ENCODE measurements around the gene PLTP.

Gene PLTP

DNA sequence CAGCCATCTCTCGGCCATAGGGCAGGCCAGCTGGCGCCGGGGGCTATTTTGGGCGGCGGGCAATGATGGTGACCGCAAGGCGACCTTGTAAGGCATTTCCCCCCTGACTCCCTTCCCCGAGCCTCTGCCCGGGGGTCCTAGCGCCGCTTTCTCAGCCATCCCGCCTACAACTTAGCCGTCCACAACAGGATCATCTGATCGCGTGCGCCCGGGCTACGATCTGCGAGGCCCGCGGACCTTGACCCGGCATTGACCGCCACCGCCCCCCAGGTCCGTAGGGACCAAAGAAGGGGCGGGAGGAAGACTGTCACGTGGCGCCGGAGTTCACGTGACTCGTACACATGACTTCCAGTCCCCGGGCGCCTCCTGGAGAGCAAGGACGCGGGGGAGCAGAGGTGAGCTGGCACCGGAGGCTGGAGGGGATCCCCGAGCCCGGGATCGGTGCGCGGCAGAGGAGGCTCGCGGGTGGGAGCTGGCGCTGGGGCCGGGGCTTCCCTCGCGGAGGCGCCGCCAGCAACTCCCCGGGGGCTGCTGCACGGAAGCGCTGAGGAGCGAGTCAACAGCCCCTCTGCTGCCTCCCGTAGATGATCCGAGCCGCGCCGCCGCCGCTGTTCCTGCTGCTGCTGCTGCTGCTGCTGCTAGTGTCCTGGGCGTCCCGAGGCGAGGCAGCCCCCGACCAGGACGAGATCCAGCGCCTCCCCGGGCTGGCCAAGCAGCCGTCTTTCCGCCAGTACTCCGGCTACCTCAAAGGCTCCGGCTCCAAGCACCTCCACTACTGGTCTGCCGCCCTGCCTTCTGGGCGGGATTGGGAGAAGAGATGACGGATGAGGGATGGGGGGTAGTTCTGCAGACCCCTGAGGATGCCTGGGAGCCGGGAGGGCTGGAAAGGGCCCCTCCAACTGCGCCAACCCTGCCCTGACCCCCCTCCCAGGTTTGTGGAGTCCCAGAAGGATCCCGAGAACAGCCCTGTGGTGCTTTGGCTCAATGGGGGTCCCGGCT, 20.7 kb downstream of the PLTP start, which contains the start of the genes CTSA and NEURL2 (continued):
- TF ChIP-seq ZFP3 (tag by site-specific recombination; IDR thresholded peaks at IDR 0.05; ENCODE audit: low read depth) (no peak), YY1 (tag by site-specific recombination; IDR thresholded peaks at IDR 0.05) (peak; percentile 94), SCRT1 (tag by site-specific recombination; IDR thresholded peaks at IDR 0.05; ENCODE audit: borderline replicate concordance) (no peak; the same call in 1 of the 2 replicates), ZNF121 (tag by site-specific recombination; IDR thresholded peaks at IDR 0.05) (no peak), ZNF169 (tag by site-specific recombination; IDR thresholded peaks at IDR 0.05) (no peak), ZXDB (tag by site-specific recombination; IDR thresholded peaks at IDR 0.05) (peak; percentile 98), ZNF24 (tag by site-specific recombination; IDR thresholded peaks at IDR 0.05) (peak; percentile 99), SETDB1 (IDR thresholded peaks at IDR 0.05; ENCODE audit: insufficient read length, low read length) (no peak), ZBTB48 (tag by site-specific recombination; IDR thresholded peaks at IDR 0.05) (peak; percentile 90), MZF1 (tag by site-specific recombination; IDR thresholded peaks at IDR 0.05; ENCODE audit: borderline replicate concordance) (no peak), ZNF416 (tag by site-specific recombination; IDR thresholded peaks at IDR 0.05) (no peak), ZNF184 (tag by site-specific recombination; IDR thresholded peaks at IDR 0.05) (no peak), MEIS1 (CRISPR knock-in tag; IDR thresholded peaks at IDR 0.05; ENCODE audit: borderline replicate concordance) (no peak), ZNF292 (tag by site-specific recombination; IDR thresholded peaks at IDR 0.05; ENCODE audit: borderline replicate concordance, low read depth) (no peak), ZNF830 (tag by site-specific recombination; IDR thresholded peaks at IDR 0.05; ENCODE audit: low read depth) (no peak), ZNF629 (tag by site-specific recombination; IDR thresholded peaks at IDR 0.05) (peak; percentile 82), ZNF391 (tag by site-specific recombination; IDR thresholded peaks at IDR 0.05; ENCODE audit: borderline replicate concordance, low read depth) (peak; percentile 91; the same call in 1 of the 2 replicates), ZNF768 (tag by site-specific recombination; IDR thresholded peaks at IDR 0.05) (no peak), ZNF19 (tag by site-specific recombination; IDR thresholded peaks at IDR 0.05; ENCODE audit: low read depth) (no peak)
- TF ChIP-seq, protein P1, sequence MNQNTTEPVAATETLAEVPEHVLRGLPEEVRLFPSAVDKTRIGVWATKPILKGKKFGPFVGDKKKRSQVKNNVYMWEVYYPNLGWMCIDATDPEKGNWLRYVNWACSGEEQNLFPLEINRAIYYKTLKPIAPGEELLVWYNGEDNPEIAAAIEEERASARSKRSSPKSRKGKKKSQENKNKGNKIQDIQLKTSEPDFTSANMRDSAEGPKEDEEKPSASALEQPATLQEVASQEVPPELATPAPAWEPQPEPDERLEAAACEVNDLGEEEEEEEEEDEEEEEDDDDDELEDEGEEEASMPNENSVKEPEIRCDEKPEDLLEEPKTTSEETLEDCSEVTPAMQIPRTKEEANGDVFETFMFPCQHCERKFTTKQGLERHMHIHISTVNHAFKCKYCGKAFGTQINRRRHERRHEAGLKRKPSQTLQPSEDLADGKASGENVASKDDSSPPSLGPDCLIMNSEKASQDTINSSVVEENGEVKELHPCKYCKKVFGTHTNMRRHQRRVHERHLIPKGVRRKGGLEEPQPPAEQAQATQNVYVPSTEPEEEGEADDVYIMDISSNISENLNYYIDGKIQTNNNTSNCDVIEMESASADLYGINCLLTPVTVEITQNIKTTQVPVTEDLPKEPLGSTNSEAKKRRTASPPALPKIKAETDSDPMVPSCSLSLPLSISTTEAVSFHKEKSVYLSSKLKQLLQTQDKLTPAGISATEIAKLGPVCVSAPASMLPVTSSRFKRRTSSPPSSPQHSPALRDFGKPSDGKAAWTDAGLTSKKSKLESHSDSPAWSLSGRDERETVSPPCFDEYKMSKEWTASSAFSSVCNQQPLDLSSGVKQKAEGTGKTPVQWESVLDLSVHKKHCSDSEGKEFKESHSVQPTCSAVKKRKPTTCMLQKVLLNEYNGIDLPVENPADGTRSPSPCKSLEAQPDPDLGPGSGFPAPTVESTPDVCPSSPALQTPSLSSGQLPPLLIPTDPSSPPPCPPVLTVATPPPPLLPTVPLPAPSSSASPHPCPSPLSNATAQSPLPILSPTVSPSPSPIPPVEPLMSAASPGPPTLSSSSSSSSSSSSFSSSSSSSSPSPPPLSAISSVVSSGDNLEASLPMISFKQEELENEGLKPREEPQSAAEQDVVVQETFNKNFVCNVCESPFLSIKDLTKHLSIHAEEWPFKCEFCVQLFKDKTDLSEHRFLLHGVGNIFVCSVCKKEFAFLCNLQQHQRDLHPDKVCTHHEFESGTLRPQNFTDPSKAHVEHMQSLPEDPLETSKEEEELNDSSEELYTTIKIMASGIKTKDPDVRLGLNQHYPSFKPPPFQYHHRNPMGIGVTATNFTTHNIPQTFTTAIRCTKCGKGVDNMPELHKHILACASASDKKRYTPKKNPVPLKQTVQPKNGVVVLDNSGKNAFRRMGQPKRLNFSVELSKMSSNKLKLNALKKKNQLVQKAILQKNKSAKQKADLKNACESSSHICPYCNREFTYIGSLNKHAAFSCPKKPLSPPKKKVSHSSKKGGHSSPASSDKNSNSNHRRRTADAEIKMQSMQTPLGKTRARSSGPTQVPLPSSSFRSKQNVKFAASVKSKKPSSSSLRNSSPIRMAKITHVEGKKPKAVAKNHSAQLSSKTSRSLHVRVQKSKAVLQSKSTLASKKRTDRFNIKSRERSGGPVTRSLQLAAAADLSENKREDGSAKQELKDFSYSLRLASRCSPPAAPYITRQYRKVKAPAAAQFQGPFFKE (tag by site-specific recombination; IDR thresholded peaks at IDR 0.05; ENCODE audit: borderline replicate concordance) = no peak
- TF ChIP-seq, protein P2, sequence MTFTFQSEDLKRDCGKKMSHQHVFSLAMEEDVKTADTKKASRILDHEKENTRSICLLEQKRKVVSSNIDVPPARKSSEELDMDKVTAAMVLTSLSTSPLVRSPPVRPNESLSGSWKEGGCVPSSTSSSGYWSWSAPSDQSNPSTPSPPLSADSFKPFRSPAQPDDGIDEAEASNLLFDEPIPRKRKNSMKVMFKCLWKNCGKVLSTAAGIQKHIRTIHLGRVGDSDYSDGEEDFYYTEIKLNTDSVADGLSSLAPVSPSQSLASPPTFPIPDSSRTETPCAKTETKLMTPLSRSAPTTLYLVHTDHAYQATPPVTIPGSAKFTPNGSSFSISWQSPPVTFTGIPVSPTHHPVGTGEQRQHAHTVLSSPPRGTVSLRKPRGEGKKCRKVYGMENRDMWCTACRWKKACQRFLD (tag by site-specific recombination; IDR thresholded peaks at IDR 0.05) = peak; percentile 70; the same call in 1 of the 2 replicates
- TF ChIP-seq, protein P3, sequence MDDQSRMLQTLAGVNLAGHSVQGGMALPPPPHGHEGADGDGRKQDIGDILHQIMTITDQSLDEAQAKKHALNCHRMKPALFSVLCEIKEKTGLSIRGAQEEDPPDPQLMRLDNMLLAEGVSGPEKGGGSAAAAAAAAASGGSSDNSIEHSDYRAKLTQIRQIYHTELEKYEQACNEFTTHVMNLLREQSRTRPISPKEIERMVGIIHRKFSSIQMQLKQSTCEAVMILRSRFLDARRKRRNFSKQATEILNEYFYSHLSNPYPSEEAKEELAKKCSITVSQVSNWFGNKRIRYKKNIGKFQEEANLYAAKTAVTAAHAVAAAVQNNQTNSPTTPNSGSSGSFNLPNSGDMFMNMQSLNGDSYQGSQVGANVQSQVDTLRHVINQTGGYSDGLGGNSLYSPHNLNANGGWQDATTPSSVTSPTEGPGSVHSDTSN (CRISPR knock-in tag; IDR thresholded peaks at IDR 0.05) = no peak; the same call in 1 of the 2 replicates
- TF ChIP-seq, protein P4, sequence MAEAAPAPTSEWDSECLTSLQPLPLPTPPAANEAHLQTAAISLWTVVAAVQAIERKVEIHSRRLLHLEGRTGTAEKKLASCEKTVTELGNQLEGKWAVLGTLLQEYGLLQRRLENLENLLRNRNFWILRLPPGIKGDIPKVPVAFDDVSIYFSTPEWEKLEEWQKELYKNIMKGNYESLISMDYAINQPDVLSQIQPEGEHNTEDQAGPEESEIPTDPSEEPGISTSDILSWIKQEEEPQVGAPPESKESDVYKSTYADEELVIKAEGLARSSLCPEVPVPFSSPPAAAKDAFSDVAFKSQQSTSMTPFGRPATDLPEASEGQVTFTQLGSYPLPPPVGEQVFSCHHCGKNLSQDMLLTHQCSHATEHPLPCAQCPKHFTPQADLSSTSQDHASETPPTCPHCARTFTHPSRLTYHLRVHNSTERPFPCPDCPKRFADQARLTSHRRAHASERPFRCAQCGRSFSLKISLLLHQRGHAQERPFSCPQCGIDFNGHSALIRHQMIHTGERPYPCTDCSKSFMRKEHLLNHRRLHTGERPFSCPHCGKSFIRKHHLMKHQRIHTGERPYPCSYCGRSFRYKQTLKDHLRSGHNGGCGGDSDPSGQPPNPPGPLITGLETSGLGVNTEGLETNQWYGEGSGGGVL (tag by site-specific recombination; IDR thresholded peaks at IDR 0.05) = peak; percentile 60
- TF ChIP-seq, protein P5, sequence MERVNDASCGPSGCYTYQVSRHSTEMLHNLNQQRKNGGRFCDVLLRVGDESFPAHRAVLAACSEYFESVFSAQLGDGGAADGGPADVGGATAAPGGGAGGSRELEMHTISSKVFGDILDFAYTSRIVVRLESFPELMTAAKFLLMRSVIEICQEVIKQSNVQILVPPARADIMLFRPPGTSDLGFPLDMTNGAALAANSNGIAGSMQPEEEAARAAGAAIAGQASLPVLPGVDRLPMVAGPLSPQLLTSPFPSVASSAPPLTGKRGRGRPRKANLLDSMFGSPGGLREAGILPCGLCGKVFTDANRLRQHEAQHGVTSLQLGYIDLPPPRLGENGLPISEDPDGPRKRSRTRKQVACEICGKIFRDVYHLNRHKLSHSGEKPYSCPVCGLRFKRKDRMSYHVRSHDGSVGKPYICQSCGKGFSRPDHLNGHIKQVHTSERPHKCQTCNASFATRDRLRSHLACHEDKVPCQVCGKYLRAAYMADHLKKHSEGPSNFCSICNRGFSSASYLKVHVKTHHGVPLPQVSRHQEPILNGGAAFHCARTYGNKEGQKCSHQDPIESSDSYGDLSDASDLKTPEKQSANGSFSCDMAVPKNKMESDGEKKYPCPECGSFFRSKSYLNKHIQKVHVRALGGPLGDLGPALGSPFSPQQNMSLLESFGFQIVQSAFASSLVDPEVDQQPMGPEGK (tag by site-specific recombination; IDR thresholded peaks at IDR 0.05) = peak; percentile 98
